GM12864 (cell line): ENCODE measurements around the gene ATP1A3.

Experiments
- DNase-seq: peaks from one replicate; pipeline ENCODE4 v3.0.0-alpha.2; 2011; ENCODE audit warnings: low read depth
- H3K4me3 ChIP-seq: 2 replicates; pipeline ENCODE4 v1.5.1; 2011; ENCODE audit warnings: mild to moderate bottlenecking, low read depth, low read length, control low read depth
- TF ChIP-seq, protein P1 (sequence below): IDR thresholded peaks from 2 replicates; pipeline ENCODE4 v1.5.1; 2011; ENCODE audit warnings: low read depth, mild to moderate bottlenecking, moderate library complexity, low read length, control low read depth, inconsistent platforms; ENCODE audit errors: missing control alignments

Gene ATP1A3

DNA sequence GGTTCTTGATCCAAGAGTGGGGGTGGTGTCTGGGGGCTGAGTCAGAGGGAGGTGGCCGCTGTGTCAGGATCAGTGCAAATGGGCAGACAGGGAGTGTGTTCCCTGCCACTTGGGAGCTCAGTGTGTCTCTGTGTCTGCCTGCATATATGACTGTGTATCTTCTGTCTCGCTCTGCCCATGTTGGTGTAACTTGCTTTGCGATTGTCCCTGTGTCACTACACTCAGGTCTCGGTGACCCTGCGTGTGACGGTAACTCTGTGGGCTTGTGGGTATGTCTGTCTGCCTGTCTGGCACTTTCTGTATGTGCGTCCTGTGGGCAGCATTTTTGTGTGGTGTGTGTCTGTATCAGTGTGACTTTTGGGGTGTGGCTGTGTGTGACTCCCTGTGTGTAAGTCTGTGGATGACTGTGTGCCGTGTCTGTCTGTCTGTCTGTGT lies 57.6 kb downstream of the ATP1A3 start:
- H3K4me3 ChIP-seq, result no peak overlapping the region
- TF ChIP-seq, protein P1, sequence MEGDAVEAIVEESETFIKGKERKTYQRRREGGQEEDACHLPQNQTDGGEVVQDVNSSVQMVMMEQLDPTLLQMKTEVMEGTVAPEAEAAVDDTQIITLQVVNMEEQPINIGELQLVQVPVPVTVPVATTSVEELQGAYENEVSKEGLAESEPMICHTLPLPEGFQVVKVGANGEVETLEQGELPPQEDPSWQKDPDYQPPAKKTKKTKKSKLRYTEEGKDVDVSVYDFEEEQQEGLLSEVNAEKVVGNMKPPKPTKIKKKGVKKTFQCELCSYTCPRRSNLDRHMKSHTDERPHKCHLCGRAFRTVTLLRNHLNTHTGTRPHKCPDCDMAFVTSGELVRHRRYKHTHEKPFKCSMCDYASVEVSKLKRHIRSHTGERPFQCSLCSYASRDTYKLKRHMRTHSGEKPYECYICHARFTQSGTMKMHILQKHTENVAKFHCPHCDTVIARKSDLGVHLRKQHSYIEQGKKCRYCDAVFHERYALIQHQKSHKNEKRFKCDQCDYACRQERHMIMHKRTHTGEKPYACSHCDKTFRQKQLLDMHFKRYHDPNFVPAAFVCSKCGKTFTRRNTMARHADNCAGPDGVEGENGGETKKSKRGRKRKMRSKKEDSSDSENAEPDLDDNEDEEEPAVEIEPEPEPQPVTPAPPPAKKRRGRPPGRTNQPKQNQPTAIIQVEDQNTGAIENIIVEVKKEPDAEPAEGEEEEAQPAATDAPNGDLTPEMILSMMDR, result no peak
- DNase-seq, result no peak

DNA sequence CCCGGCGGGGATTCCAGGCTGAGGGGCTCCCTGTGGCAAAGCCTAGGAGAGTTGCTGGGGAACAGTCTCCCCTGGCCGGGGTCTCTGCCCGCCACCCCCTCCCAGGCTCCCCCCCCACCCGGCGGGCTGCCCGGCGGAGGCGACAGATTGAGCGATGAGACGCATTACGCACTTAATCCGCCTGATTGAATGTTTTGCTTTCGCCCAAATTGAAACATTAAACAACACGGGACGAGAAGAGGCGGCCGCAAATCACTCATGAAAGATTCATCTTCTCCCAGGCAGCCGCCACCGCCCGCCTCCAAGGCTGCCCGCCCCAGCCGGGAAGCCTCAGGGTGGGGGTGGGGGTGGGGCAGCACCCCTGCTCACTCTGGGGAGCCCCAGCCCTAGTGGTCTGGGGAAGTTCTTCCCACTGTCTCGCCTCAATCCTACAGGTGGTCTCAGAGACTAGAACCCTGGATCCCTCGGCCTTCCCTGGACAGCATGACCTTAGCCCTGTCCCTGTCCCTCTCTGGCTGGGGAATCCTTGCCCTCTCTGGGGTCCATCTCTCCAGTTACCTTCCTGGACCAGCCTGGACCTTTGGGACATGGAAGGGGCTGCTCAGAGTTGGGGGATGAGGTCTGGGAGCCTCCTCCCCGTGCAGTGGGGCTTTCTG lies 58.1 kb downstream of the ATP1A3 start:
- TF ChIP-seq, protein P1, result no peak
- no peak overlapping the region for H3K4me3 ChIP-seq
- no peak for DNase-seq

DNA sequence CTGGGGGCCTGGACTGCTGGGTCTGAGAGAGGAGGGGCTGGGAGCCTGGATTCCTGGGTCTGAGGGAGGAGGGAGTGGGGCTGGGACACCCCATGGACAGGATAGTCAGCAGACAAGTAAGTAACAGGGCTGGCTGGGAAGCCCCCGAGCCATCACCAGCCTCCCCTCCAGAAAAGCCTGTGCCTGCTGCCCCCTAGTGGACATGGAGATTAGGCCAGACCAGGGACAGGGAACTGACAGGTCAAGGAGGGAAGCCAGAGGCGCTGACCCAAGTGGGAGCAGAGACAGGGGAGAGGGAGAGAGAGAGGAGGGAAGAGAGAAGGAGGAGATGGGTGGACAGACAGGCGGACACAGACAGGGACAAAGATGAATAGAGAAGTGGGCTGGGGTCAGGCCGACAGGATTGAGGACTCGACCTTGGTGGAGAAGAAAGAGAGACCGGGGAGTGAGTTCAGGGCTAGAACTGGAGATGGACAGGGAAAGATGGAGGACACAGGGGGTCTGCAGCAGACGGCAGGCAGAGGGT lies 59.1 kb downstream of the ATP1A3 start:
- DNase-seq, result no peak
- H3K4me3 ChIP-seq, result no peak overlapping the region
- TF ChIP-seq, protein P1, result peak; percentile 91

DNA sequence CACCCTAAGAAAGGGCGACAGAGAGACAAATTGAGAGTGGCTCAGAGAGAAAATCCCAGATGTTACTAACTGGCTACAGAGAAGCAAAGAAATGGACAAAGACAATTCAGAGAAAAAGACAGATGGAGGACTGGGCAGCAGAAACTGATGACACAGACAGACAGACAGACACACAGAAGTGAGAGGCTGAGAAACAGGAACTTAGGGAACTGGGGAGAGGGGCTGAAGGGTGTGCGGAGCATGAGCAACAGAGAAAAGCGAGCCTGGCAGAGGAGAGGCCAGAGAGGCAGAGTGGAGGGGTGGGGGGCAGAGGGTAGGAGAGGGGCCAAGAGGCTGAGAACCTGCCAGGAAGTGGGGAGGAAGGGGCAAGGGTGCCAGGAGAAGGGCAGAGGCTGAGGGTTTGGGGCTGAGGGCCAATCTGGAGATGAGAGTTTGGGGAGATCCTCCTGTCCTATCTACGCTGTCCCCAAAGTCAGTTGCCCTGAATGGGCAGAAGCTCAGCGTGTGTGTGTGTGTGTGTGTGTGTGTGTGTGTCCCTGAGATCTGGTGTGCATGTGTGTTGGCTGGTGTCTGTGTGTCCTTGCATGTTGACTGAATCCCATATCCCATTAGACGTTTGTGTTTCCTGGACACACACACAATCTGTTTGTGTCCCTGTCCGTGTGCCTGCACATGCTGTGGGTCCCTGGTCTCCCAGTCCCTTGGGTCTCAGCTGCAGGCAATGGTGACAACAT lies 60.2 kb downstream of the ATP1A3 start:
- TF ChIP-seq, protein P1, result no peak
- no peak for DNase-seq
- no peak overlapping the region for H3K4me3 ChIP-seq

DNA sequence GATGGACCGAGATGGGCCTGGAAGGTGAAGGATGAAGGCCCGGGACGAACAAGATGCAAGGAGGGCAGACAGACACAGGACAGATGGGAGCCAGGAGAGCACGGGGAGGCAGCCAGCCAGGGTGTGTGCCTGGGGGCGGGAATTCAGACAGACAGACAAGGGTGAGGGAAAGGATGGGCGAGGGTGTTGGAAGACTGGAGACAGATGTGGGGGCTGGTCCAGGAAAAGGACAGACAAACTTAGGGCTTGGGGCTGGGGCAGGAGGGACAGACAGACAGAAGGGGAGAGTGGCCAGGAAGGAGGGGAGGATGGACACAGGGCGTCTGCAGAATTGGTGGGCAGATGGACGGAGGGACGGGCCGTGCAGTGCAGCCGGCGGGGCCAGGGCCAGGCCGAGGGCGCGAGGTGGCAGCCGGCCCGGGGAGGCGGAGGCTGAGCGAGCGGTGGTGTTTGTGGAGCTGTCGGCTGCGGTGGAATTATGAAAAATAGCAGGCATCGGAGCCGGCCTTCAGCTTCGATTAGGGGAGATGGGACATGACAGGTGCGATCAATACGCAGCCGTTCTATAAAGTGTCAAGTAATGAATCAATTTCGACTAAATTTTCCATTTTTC lies 61.2 kb downstream of the ATP1A3 start:
- H3K4me3 ChIP-seq, result no peak overlapping the region
- TF ChIP-seq, protein P1, result no peak
- DNase-seq, result no peak

DNA sequence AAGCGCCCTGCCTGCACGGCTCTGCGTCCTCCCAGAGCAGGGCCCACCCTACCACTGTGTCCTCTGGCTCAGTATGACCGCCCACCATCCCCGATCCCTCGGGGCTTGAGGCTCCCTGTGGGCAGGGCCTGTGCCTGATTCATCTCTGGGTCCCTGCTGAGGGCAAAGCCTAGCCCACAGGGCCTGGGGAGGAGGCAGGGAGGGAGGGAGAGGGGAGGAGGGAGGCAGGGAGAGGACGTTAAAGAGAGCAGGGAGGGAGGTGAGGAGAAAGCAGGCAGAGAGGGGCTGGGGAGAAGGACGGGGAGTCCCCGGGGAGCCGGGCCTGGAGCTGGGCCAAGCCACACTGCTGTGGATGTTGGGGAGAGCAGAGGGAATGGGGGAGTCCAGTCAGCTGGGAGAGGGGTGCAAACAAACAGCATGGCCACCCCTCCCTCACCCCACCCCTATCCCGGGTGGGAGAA lies 61.7 kb downstream of the ATP1A3 start:
- no peak overlapping the region for H3K4me3 ChIP-seq
- TF ChIP-seq, protein P1, result no peak
- DNase-seq, result no peak
